ENCODE results near the gene ELOVL6.

ELOVL6 gene

DNA sequence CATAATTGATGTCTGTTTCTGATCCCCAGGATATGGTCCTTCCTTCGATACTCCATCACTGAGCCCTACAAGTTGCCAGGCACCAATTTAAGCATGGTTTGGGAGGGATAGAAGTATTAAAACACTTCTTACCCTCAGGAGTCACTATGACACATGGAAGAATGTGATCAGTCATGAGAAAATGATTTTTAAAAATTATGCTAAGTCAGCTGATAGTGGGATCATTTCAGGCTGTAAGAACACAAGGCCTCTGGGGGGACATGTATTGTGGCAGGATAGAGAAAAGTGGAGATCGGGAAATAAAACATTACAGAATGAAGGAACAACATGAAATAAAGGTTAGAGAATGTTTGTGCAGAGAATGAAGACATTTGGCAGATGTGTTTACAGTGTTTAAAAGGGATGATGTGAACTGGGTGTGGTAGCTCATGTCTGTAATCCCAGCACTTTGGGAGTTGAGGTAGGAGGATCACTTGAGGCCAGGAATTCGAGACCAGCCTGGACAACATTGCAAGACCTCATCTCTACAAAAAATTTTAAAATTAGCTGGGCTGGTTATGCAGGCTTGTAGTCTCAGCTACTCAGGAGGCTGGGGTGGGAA is 64.0 kb downstream of the ELOVL6 start:
- no peak overlapping the region for H3K4me3 ChIP-seq (ENCODE audit: low read depth, low read length)
- no peak for DNase-seq (ENCODE audit: low read depth)
- TF ChIP-seq CTCF (IDR thresholded peaks at IDR 0.05; ENCODE audit: low read depth, low read length) = no peak
- TF ChIP-seq POLR2A (IDR thresholded peaks at IDR 0.05; ENCODE audit: extremely low read depth, insufficient read length) = no peak
- no peak for TF ChIP-seq MAX (IDR thresholded peaks at IDR 0.05; ENCODE audit: low read depth, low read length)
- no peak for TF ChIP-seq MYC (IDR thresholded peaks at IDR 0.05; ENCODE audit: low read depth, low read length)

- DNase-seq (ENCODE audit: low read depth) = no peak
- TF ChIP-seq CTCF (IDR thresholded peaks at IDR 0.05; ENCODE audit: low read depth, low read length) (no peak), MAX (IDR thresholded peaks at IDR 0.05; ENCODE audit: low read depth, low read length) (no peak), POLR2A (IDR thresholded peaks at IDR 0.05; ENCODE audit: extremely low read depth, insufficient read length) (no peak), MYC (IDR thresholded peaks at IDR 0.05; ENCODE audit: low read depth, low read length) (no peak)
- H3K4me3 ChIP-seq (ENCODE audit: low read depth, low read length) = no peak overlapping the region
Measured at GRCh38 chr4:110132816-110133719, 65.3 kb downstream of the ELOVL6 start.

GRCh38 chr4:110131916-110132315 is 66.5 kb downstream of the ELOVL6 start:
- H3K4me3 ChIP-seq (ENCODE audit: low read depth, low read length) = no peak overlapping the region
- DNase-seq (ENCODE audit: low read depth) = no peak

DNA sequence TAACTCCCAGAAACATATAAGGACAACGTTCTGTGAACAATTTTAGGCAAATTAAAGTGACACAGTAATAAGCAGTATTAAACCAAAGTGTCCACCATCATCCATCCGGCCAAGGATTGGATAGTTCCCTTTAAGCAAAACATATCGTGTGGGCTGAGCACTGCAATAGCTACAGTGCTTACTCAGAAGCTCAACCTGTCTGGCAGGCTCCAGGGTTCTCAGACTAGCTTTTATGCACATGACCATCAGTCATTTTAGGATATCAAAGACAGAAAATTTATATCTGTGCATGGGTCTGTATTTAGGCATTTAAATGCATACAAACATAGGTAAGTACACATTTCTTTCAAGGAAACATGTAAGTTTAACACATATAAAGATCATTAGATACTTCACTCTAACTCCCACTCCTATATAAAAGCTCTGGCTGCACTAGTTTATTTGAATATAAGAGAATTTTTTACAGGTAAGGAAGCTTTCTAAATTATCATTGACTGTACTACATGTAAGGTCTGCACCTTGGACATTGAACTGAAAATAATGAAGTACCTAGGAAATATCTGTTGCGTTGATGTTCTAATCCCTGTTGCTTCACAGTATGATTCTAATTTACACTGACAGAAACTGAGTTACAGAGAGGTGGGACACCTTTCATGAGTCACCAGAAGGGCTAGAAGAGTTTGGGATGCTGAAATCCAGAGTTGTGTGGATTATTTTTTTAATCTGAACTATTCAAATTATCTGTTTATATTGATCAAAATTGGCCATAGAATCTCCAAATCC is 67.6 kb downstream of the ELOVL6 start:
- TF ChIP-seq CTCF (IDR thresholded peaks at IDR 0.05; ENCODE audit: low read depth, low read length) (no peak), MYC (IDR thresholded peaks at IDR 0.05; ENCODE audit: low read depth, low read length) (no peak), MAX (IDR thresholded peaks at IDR 0.05; ENCODE audit: low read depth, low read length) (no peak), POLR2A (IDR thresholded peaks at IDR 0.05; ENCODE audit: extremely low read depth, insufficient read length) (no peak)
- no peak overlapping the region for H3K4me3 ChIP-seq (ENCODE audit: low read depth, low read length)
- no peak for DNase-seq (ENCODE audit: low read depth)

More at GRCh38 chr4:110131916-110132315, 66.5 kb downstream of the ELOVL6 start:
- TF ChIP-seq POLR2A (IDR thresholded peaks at IDR 0.05; ENCODE audit: extremely low read depth, insufficient read length) = no peak
- no peak for TF ChIP-seq CTCF (IDR thresholded peaks at IDR 0.05; ENCODE audit: low read depth, low read length)
- TF ChIP-seq MAX (IDR thresholded peaks at IDR 0.05; ENCODE audit: low read depth, low read length) = no peak
- no peak for TF ChIP-seq MYC (IDR thresholded peaks at IDR 0.05; ENCODE audit: low read depth, low read length)

GRCh38 chr4:110129544-110129943 is 68.9 kb downstream of the ELOVL6 start:
- no peak for DNase-seq (ENCODE audit: low read depth)

More at GRCh38 chr4:110129544-110129943, 68.9 kb downstream of the ELOVL6 start:
- no peak overlapping the region for H3K4me3 ChIP-seq (ENCODE audit: low read depth, low read length)
- TF ChIP-seq POLR2A (IDR thresholded peaks at IDR 0.05; ENCODE audit: extremely low read depth, insufficient read length) = no peak

All from NB4 (cell line).